Thyroid gland (tissue), 4 donors: Measurements from ENCODE around the gene RC3H2. TPM values are rescaled to one million over a fixed set of nuclear protein-coding genes. Genes with fewer than 3 reads are reported as not detected.
"Not testable (repeated sequence)": the region's sequence is repeated elsewhere in the genome, so short reads cannot be mapped to it uniquely, and the experiment has no call there.

Source experiments
- DNase-seq, 2 donors: peaks; one replicate each; pipeline ENCODE4 v3.0.0-alpha.2; 2019
- H3K27ac ChIP-seq, 3 donors: fragments of 200-600 bp; sonication (generic); 1 replicate in 2 of 3; 2 replicates in 1 of 3; pipeline ENCODE4 v1.5.1; 2016 to 2019; ENCODE audit warnings: mild to moderate bottlenecking in 1 of 3, moderate library complexity in 1 of 3
- H3K27me3 ChIP-seq: fragments of 200-600 bp; sonication (generic); one replicate; pipeline ENCODE4 v1.5.1; 2019
- H3K36me3 ChIP-seq, 2 donors: fragments of 200-600 bp; sonication (generic); one replicate each; pipeline ENCODE4 v1.5.1; 2016 to 2019
- H3K4me1 ChIP-seq, 2 donors: fragments of 200-600 bp; sonication (generic); one replicate each; pipeline ENCODE4 v1.5.1; 2017 to 2019
- H3K4me3 ChIP-seq, 3 donors: fragments of 200-600 bp; sonication (generic); replicated peaks in 1 of 3; 1 replicate in 2 of 3; 2 replicates in 1 of 3; pipeline ENCODE4 v1.5.1; 2016; ENCODE audit warnings: mild to moderate bottlenecking in 1 of 3
- H3K9me3 ChIP-seq: fragments of 200-600 bp; sonication (generic); one replicate; pipeline ENCODE4 v1.5.1; 2017
- CTCF ChIP-seq, 6 experiments: fragments of 200-600 bp in 3 of 6; fragments of 450-650 bp in 3 of 6; sonication (generic) in 3 of 6; IDR thresholded peaks; one replicate each; pipeline ENCODE4 v1.5.1; 2016 to 2019; ENCODE audit warnings: antibody characterized with exemption in 6 of 6, mild to moderate bottlenecking in 2 of 6, inconsistent platforms in 1 of 6, moderate library complexity in 1 of 6
- POLR2A ChIP-seq, 2 donors: fragments of 450-650 bp; IDR thresholded peaks; one replicate each; pipeline ENCODE4 v1.6.1; 2017; ENCODE audit warnings: antibody characterized with exemption in 2 of 2, mild to moderate bottlenecking in 2 of 2, moderate library complexity in 1 of 2
- WGBS, 2 donors: methylation state at CpG; one replicate each; pipeline ENCODE4 v1.1.5; 2017; 5-methylcytosine and 5-hydroxymethylcytosine counted together
- intact Hi-C: fragments of 100-400 bp; cut with DNase I; formaldehyde crosslinking; loops from one replicate; pipeline ENCODE4 v1.15.1; 2023
- total RNA-seq, 4 donors: library from RNA; depleted of rRNA; stranded (reverse); fragments of >200 nt; gene quantifications; one replicate each; pipeline ENCODE4 v1.2.3, GENCODE V29; 2016

Gene RC3H2
- total RNA-seq, 4 donors from 2014 or later = 43.1 to 91.2 (median 52.9) TPM

GRCh38 chr9:122816163-122816867 is 88.8 kb downstream of the RC3H2 start:
- peak overlapping the region in 1 of 3 donors; percentile 44 for H3K27ac ChIP-seq
- WGBS, 2 donors = 78 to 84% methylated on average over 17 of the region's 17 CpGs
- DNase-seq = peak; percentile 18 to 27
- H3K27me3 ChIP-seq = no peaks in the 10 kb centered on the region
- no peak for TF ChIP-seq CTCF (IDR thresholded peaks at IDR 0.05)
- TF ChIP-seq POLR2A (IDR thresholded peaks at IDR 0.05) = peak in 1 of 2 donors; percentile 28
- no peaks in the 10 kb centered on the region for H3K4me1 ChIP-seq
- intact Hi-C loops = no loop called here
- H3K9me3 ChIP-seq = no peaks in the 10 kb centered on the region
- H3K36me3 ChIP-seq = peaks cover 10 to 12% of the 10 kb centered on the region in 2 donors
- H3K4me3 ChIP-seq = no peak overlapping the region

- Histone ChIP-seq H3K4me3 (no peak overlapping the region), H3K4me1 (no peaks in the 10 kb centered on the region), H3K36me3 (peaks cover 9 to 10% of the 10 kb centered on the region in 2 donors), H3K27ac (no peak overlapping the region), H3K27me3 (no peaks in the 10 kb centered on the region), H3K9me3 (no peaks in the 10 kb centered on the region)
- intact Hi-C loops = no loop called here
- no peak for DNase-seq
- TF ChIP-seq POLR2A (IDR thresholded peaks at IDR 0.05) = no peak
- no peak for TF ChIP-seq CTCF (IDR thresholded peaks at IDR 0.05)
These were observed 89.6 kb downstream of the RC3H2 start for GRCh38 chr9:122815544-122815943.

- WGBS, 2 donors = 61 to 66% methylated on average over 6 of the region's 6 CpGs
- TF ChIP-seq POLR2A (IDR thresholded peaks at IDR 0.05) (no peak), CTCF (IDR thresholded peaks at IDR 0.05) (no peak)
- Histone ChIP-seq H3K27me3 (no peaks in the 10 kb centered on the region), H3K36me3 (peaks cover 1 to 5% of the 10 kb centered on the region in 2 donors), H3K9me3 (no peaks in the 10 kb centered on the region), H3K27ac (no peak overlapping the region), H3K4me1 (peaks cover 3 to 4% of the 10 kb centered on the region in 2 donors), H3K4me3 (no peak overlapping the region)
- no peak for DNase-seq
- intact Hi-C loops = no loop called here
These were observed 90.6 kb downstream of the RC3H2 start for GRCh38 chr9:122814545-122814944.

- Histone ChIP-seq H3K4me1 (peaks cover 4 to 6% of the 10 kb centered on the region in 2 donors), H3K9me3 (no peaks in the 10 kb centered on the region), H3K27ac (no peak overlapping the region), H3K36me3 (peaks cover 0 to 2% of the 10 kb centered on the region in 2 donors), H3K4me3 (no peak overlapping the region), H3K27me3 (no peaks in the 10 kb centered on the region)
- no peak for TF ChIP-seq POLR2A (IDR thresholded peaks at IDR 0.05)
- no peak for TF ChIP-seq CTCF (IDR thresholded peaks at IDR 0.05)
- no peak for DNase-seq
- WGBS, 2 donors = 86% methylated on average over 4 of the region's 4 CpGs
- intact Hi-C loops = no loop called here
These were observed 92.4 kb downstream of the RC3H2 start for GRCh38 chr9:122812736-122813135.

- Histone ChIP-seq H3K27me3 (no peaks in the 10 kb centered on the region), H3K36me3 (no peaks in the 10 kb centered on the region), H3K4me1 (peaks cover 4 to 6% of the 10 kb centered on the region in 2 donors), H3K4me3 (no peak overlapping the region), H3K27ac (no peak overlapping the region), H3K9me3 (no peaks in the 10 kb centered on the region)
- intact Hi-C loops = loop anchor here (2.0 kb wide), 1 partner anchor 346 kb away; no protein-coding TSS in a partner anchor
- peak; percentile 65 to 79 for DNase-seq
- TF ChIP-seq POLR2A (IDR thresholded peaks at IDR 0.05) = no peak
- peak; percentile 58 to 96 (median 76) for TF ChIP-seq CTCF (IDR thresholded peaks at IDR 0.05)
- 2 to 3% methylated on average over 8 of the region's 8 CpGs for WGBS, 2 donors
These were observed 94.7 kb downstream of the RC3H2 start for GRCh38 chr9:122810306-122810946.

GRCh38 chr9:122809261-122809660 is 95.9 kb downstream of the RC3H2 start:
- WGBS, 2 donors = 56 to 63% methylated on average over 7 of the region's 7 CpGs
- intact Hi-C loops, H3K27me3 ChIP-seq, H3K36me3 ChIP-seq, H3K27ac ChIP-seq, DNase-seq, H3K4me3 ChIP-seq, H3K4me1 ChIP-seq, H3K9me3 ChIP-seq: not testable (repeated sequence)
